ENCODE results near the gene TNFRSF8. TPM values are rescaled to one million over a fixed set of nuclear protein-coding genes. Genes with fewer than 3 reads are reported as not detected.

TNFRSF8 gene
- total RNA-seq, 2 donors from 2014 or later: 0.16 to 0.47 TPM

GRCh38 chr1:12152113-12152891 lies 89.2 kb downstream of the TNFRSF8 start:
- Histone ChIP-seq H3K9me3 (no peaks in the 10 kb centered on the region), H3K36me3 (no peaks in the 10 kb centered on the region), H3K27me3 (no peaks in the 10 kb centered on the region), H3K9ac (ENCODE audit: low read depth in 2 of 2, low read length in 2 of 2) (no peak overlapping the region), H3K4me3 (no peak overlapping the region), H3K4me1 (peaks cover 20% of the 10 kb centered on the region), H3K27ac (peak overlapping the region; percentile 56)
- intact Hi-C loops (cut with DNase I): no loop called here
- TF ChIP-seq CTCF (IDR thresholded peaks at IDR 0.05): no peak
- DNase-seq: no peak

GRCh38 chr1:12153181-12153785 lies 90.2 kb downstream of the TNFRSF8 start:
- Histone ChIP-seq H3K36me3 (no peaks in the 10 kb centered on the region), H3K4me3 (no peak overlapping the region), H3K9me3 (no peaks in the 10 kb centered on the region), H3K27me3 (no peaks in the 10 kb centered on the region), H3K27ac (peak overlapping the region; percentile 56), H3K9ac (ENCODE audit: low read depth in 2 of 2, low read length in 2 of 2) (peak overlapping the region in 1 of 2 donors; percentile 6), H3K4me1 (peaks cover 15% of the 10 kb centered on the region)
- peak; percentile 61 for DNase-seq
- intact Hi-C loops (cut with DNase I): no loop called here
- TF ChIP-seq CTCF (IDR thresholded peaks at IDR 0.05): no peak

GRCh38 chr1:12155328-12155727 lies 92.2 kb downstream of the TNFRSF8 start:
- DNase-seq: no peak
- Histone ChIP-seq H3K9me3 (no peaks in the 10 kb centered on the region), H3K9ac (ENCODE audit: low read depth in 2 of 2, low read length in 2 of 2) (no peak overlapping the region), H3K4me1 (peaks cover 8% of the 10 kb centered on the region), H3K27me3 (no peaks in the 10 kb centered on the region), H3K4me3 (no peak overlapping the region), H3K36me3 (no peaks in the 10 kb centered on the region), H3K27ac (no peak overlapping the region)
- no peak for TF ChIP-seq CTCF (IDR thresholded peaks at IDR 0.05)
- intact Hi-C loops (cut with DNase I): no loop called here

- Histone ChIP-seq H3K4me1 (peaks cover 21% of the 10 kb centered on the region), H3K36me3 (no peaks in the 10 kb centered on the region), H3K4me3 (no peak overlapping the region), H3K27ac (no peak overlapping the region), H3K9me3 (no peaks in the 10 kb centered on the region), H3K27me3 (no peaks in the 10 kb centered on the region), H3K9ac (ENCODE audit: low read depth in 2 of 2, low read length in 2 of 2) (no peak overlapping the region)
- intact Hi-C loops (cut with DNase I): no loop called here
- no peak for DNase-seq
- no peak for TF ChIP-seq CTCF (IDR thresholded peaks at IDR 0.05)
These were observed 94.5 kb downstream of the TNFRSF8 start for GRCh38 chr1:12157366-12158231.

- H3K27ac ChIP-seq: no peak overlapping the region
- H3K36me3 ChIP-seq: no peaks in the 10 kb centered on the region
- no peak overlapping the region for H3K9ac ChIP-seq (ENCODE audit: low read depth in 2 of 2, low read length in 2 of 2)
- DNase-seq: no peak
- H3K4me3 ChIP-seq: no peak overlapping the region
- no peak for TF ChIP-seq CTCF (IDR thresholded peaks at IDR 0.05)
- no peaks in the 10 kb centered on the region for H3K9me3 ChIP-seq
- intact Hi-C loops (cut with DNase I): no loop called here
- H3K27me3 ChIP-seq: no peaks in the 10 kb centered on the region
- H3K4me1 ChIP-seq: peaks cover 20% of the 10 kb centered on the region
These were observed 95.4 kb downstream of the TNFRSF8 start for GRCh38 chr1:12158357-12159092.
